H1 (cell line): ENCODE results near the gene ID2. TPM values are rescaled to one million over a fixed set of nuclear protein-coding genes. Genes with fewer than 3 reads are reported as not detected.

Experiments
- CTCF ChIA-PET: fragments of 300-600 bp; sonication (Branson Sonifier 250); formaldehyde crosslinking; loops from one replicate; lab custom pipeline; 2021; ENCODE audit not compliant: partially characterized antibody; lab: Charles Lee
- POLR2A ChIA-PET: fragments of 300-600 bp; sonication (Branson Sonifier 250); formaldehyde crosslinking; loops from one replicate; lab custom pipeline; 2021; ENCODE audit warnings: inconsistent platforms; ENCODE audit not compliant: partially characterized antibody; lab: Charles Lee
- DNase-seq, 2 experiments: peaks; one replicate each; pipeline versions ENCODE4 v3.0.0 to v3.0.0-alpha.2; 2010 to 2022; ENCODE audit warnings: low spot score in 2 of 2, low read depth in 1 of 2, mixed read lengths in 1 of 2
- FAIRE-seq: peaks from 2 replicates; lab custom pipeline; 2011; peaks lifted over from hg19 to GRCh38; lab: Jason Lieb, UNC
- H2AFZ ChIP-seq: 2 replicates; pipeline ENCODE4 v1.8.1; 2012; ENCODE audit warnings: low read length, inconsistent platforms
- H2AK5ac ChIP-seq: 2 replicates; pipeline ENCODE4 v1.6.1; 2013; ENCODE audit warnings: low read depth, low read length
- H2BK120ac ChIP-seq: replicated peaks from 2 replicates; pipeline ENCODE3; 2013; ENCODE audit warnings: low read depth, low read length, inconsistent platforms
- H2BK12ac ChIP-seq: 2 replicates; pipeline ENCODE4 v1.6.1; 2013; ENCODE audit warnings: low read depth, low read length
- H2BK15ac ChIP-seq: 2 replicates; pipeline ENCODE4 v1.6.1; 2013; ENCODE audit warnings: low read length
- H2BK20ac ChIP-seq: 2 replicates; pipeline ENCODE4 v1.6.1; 2013; ENCODE audit warnings: low read length
- H2BK5ac ChIP-seq: 2 replicates; pipeline ENCODE4 v1.6.1; 2013; ENCODE audit warnings: low read depth, low read length
- H3K14ac ChIP-seq: 2 replicates; pipeline ENCODE4 v1.6.1; 2013; ENCODE audit warnings: inconsistent platforms; ENCODE audit not compliant: insufficient read length
- H3K18ac ChIP-seq: 2 replicates; pipeline ENCODE4 v1.6.1; 2013; ENCODE audit warnings: low read length; ENCODE audit errors: extremely low read depth
- H3K23ac ChIP-seq: 2 replicates; pipeline ENCODE4 v1.6.1; 2013; ENCODE audit warnings: inconsistent platforms; ENCODE audit not compliant: insufficient read length
- H3K23me2 ChIP-seq: 2 replicates; pipeline ENCODE4 v1.6.1; 2013; ENCODE audit warnings: low read depth, low read length
- H3K27ac ChIP-seq: 2 replicates; pipeline ENCODE4 v1.6.1; 2011; ENCODE audit warnings: low read depth, low read length, inconsistent platforms
- H3K27me3 ChIP-seq, 4 experiments: replicated peaks in 1 of 4; 1 replicate in 1 of 4; 2 replicates in 3 of 4; pipeline versions ENCODE4 v1.6.1 to v1.8.1; 2011 to 2013; ENCODE audit warnings: low read length in 3 of 4, mild to moderate bottlenecking in 3 of 4, inconsistent platforms in 2 of 4, mixed read lengths in 2 of 4, moderate library complexity in 1 of 4; ENCODE audit not compliant: control insufficient read depth in 3 of 4, insufficient read depth in 3 of 4; ENCODE audit errors: extremely low read depth in 1 of 4
- H3K36me3 ChIP-seq, 4 experiments: 2 replicates each; pipeline versions ENCODE4 v1.6.1 to v1.8.1; 2011 to 2013; ENCODE audit warnings: mild to moderate bottlenecking in 4 of 4, low read length in 3 of 4, moderate library complexity in 2 of 4, control low read depth in 1 of 4, inconsistent platforms in 1 of 4; ENCODE audit not compliant: insufficient read depth in 4 of 4, control insufficient read depth in 2 of 4
- H3K4ac ChIP-seq: replicated peaks from 2 replicates; pipeline ENCODE3; 2013; ENCODE audit warnings: low read length, low read depth, mixed read lengths, inconsistent platforms; ENCODE audit not compliant: insufficient read length
- H3K4me1 ChIP-seq, 4 experiments: replicated peaks in 1 of 4; 1 replicate in 1 of 4; 2 replicates in 3 of 4; pipeline versions ENCODE4 v1.6.1 to v1.8.1; 2011 to 2013; ENCODE audit warnings: low read length in 3 of 4, inconsistent platforms in 2 of 4, mixed read lengths in 1 of 4; ENCODE audit not compliant: insufficient read depth in 4 of 4, control insufficient read depth in 3 of 4
- H3K4me2 ChIP-seq, 2 experiments: 2 replicates each; pipeline versions ENCODE4 v1.6.1 to v1.8.1; 2011 to 2013; ENCODE audit warnings: low read depth in 2 of 2, low read length in 2 of 2, control low read depth in 1 of 2, inconsistent platforms in 1 of 2, mild to moderate bottlenecking in 1 of 2; ENCODE audit not compliant: insufficient read depth in 1 of 2
- H3K4me3 ChIP-seq, 4 experiments: fragments of 200-600, 300-600 bp in 1 of 4; sonication (generic), shearing (Covaris generic), sonication (Bioruptor Twin) in 1 of 4; 2 replicates each; pipeline versions ENCODE4 v1.5.1 to v1.8.1; 2011 to 2016; ENCODE audit warnings: low read length in 4 of 4, low read depth in 3 of 4, control low read depth in 2 of 4, inconsistent platforms in 2 of 4, mild to moderate bottlenecking in 2 of 4, mixed read lengths in 1 of 4, moderate library complexity in 1 of 4; ENCODE audit not compliant: insufficient read depth in 2 of 4; ENCODE audit errors: extremely low read depth in 1 of 4
- H3K56ac ChIP-seq: replicated peaks from 2 replicates; pipeline ENCODE3; 2013; ENCODE audit warnings: low read depth, mild to moderate bottlenecking, mixed read lengths, low read length, inconsistent platforms; ENCODE audit not compliant: insufficient read length
- H3K79me1 ChIP-seq: 2 replicates; pipeline ENCODE4 v1.6.1; 2013; ENCODE audit warnings: low read depth, low read length, control low read depth
- H3K79me2 ChIP-seq, 2 experiments: 2 replicates each; pipeline versions ENCODE4 v1.6.1 to v1.8.1; 2012 to 2013; ENCODE audit warnings: low read length in 2 of 2, mild to moderate bottlenecking in 2 of 2, inconsistent platforms in 1 of 2; ENCODE audit not compliant: insufficient read depth in 2 of 2, control insufficient read depth in 1 of 2
- H3K9ac ChIP-seq, 4 experiments: replicated peaks in 1 of 4; 1 replicate in 1 of 4; 2 replicates in 3 of 4; pipeline versions ENCODE4 v1.6.1 to v1.8.1; 2011 to 2013; ENCODE audit warnings: low read depth in 3 of 4, low read length in 3 of 4, control low read depth in 2 of 4, mild to moderate bottlenecking in 2 of 4, moderate library complexity in 2 of 4, inconsistent platforms in 1 of 4; ENCODE audit errors: extremely low read depth in 1 of 4
- H3K9me3 ChIP-seq, 2 experiments: 2 replicates each; pipeline versions ENCODE4 v1.6.1 to v1.8.1; 2012 to 2013; ENCODE audit warnings: mild to moderate bottlenecking in 2 of 2, moderate library complexity in 2 of 2, control low read depth in 1 of 2, inconsistent platforms in 1 of 2, low read depth in 1 of 2, low read length in 1 of 2, mixed read lengths in 1 of 2; ENCODE audit not compliant: insufficient read depth in 2 of 2
- H4K20me1 ChIP-seq, 2 experiments: replicated peaks in 1 of 2; 2 replicates each; pipeline versions ENCODE3 to v1.8.1; 2011 to 2013; ENCODE audit warnings: inconsistent platforms in 2 of 2, low read length in 2 of 2, mild to moderate bottlenecking in 1 of 2; ENCODE audit not compliant: insufficient read depth in 2 of 2, control insufficient read depth in 1 of 2
- H4K5ac ChIP-seq: 2 replicates; pipeline ENCODE4 v1.6.1; 2013; ENCODE audit warnings: low read length, low read depth, mixed read lengths, inconsistent platforms; ENCODE audit not compliant: insufficient read length
- H4K8ac ChIP-seq: 2 replicates; pipeline ENCODE4 v1.8.0; 2013; ENCODE audit warnings: mild to moderate bottlenecking, moderate library complexity, low read length, inconsistent platforms; ENCODE audit not compliant: insufficient read depth; ENCODE audit errors: extremely low read depth
- H4K91ac ChIP-seq: replicated peaks from 2 replicates; pipeline ENCODE3; 2013; ENCODE audit warnings: low read length, mixed read lengths, inconsistent platforms; ENCODE audit not compliant: insufficient read length
- CHD1 ChIP-seq: IDR thresholded peaks from 2 replicates; pipeline ENCODE4 v1.6.1; 2012; ENCODE audit warnings: low read depth, low read length, improper control_type of control experiment
- POLR2AphosphoS5 ChIP-seq: IDR thresholded peaks from 2 replicates; pipeline ENCODE4 v1.6.1; 2011; ENCODE audit warnings: low read depth, low read length
- WGBS, 2 experiments: shearing (Covaris generic) in 1 of 2; methylation state at CpG; one replicate each; pipeline versions ENCODE4 v1.1.6 to v1.1.7; 2013 to 2015; ENCODE audit warnings: low lambda C conversion rate in 2 of 2, mixed read lengths in 2 of 2, inconsistent platforms in 1 of 2, low coverage in 1 of 2, missing lambda C conversion rate in 1 of 2; ENCODE audit not compliant: insufficient replicate concordance in 2 of 2, insufficient coverage in 1 of 2, insufficient read length in 1 of 2; ENCODE audit errors: extremely low coverage in 1 of 2, missing lambda C conversion rate in 1 of 2; 5-methylcytosine and 5-hydroxymethylcytosine counted together
- polyA plus RNA-seq, 7 experiments: library from polyadenylated mRNA; depleted of rRNA in 3 of 7; stranded (reverse) in 5 of 7; unstranded in 2 of 7; fragments of >200 nt in 5 of 7; fragments of 200-250 nt in 2 of 7; gene quantifications; 1 replicate in 5 of 7; 2 replicates in 1 of 7; 4 replicates in 1 of 7; pipeline versions ENCODE4 v1.2.1 to v1.2.3, GENCODE V29; 2011 to 2013; ENCODE audit warnings: missing spikeins in 2 of 7, mixed read lengths in 2 of 7
- total RNA-seq: library from RNA; stranded (reverse); fragmentation: NEBNext Ultra II Directional; extraction: Animal tissue kit (Norgen Biotek cat#: 25700); gene quantifications from 2 replicates; pipeline ENCODE4 v1.2.1, GENCODE V29; 2021

The ID2 gene
- total and polyA plus RNA-seq, 2 of the 8 experiments (the other 6 are each of a cell fraction or from before 2014, with no cell fraction given), result 36.7 to 214 TPM

DNA sequence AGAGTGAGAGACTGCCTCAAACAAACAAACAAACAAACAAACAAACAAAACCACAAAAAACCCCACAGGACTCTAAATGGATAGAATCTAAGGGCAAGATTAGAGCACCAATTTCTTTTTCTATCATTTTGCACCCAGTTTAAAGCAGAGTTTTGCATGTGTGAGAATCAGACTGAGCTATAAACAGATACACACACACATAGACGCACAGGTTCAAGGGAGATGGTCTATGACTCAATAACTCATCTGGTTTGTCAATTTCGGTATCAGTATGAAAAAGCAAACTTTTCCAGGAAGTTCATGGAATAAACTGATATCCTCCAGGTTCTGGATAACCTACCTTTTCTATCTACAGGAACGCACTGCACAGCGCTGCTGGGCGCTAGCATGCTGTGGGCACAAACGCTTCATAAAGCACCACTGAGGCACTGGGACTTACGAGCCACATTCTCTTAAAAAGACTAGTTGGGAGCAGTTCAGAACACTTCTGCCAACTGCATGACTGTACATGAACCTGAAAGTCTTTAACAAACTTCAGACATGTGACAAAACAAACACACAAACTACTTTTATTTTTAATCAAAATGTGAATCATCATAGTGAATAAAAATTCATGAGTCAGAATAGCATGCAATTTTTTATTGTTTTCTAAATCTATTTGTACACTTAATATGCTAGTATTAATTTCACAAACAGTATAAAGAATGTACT lies 46.6 kb downstream of the ID2 start:
- Histone ChIP-seq H2AK5ac (no peak overlapping the region), H3K9me3 (no peaks in the 10 kb centered on the region), H3K56ac (no peak overlapping the region), H3K79me1 (no peaks in the 10 kb centered on the region), H3K4me1 (no peaks in the 10 kb centered on the region), H3K27me3 (no peaks in the 10 kb centered on the region), H3K9ac (no peak overlapping the region), H3K23me2 (no peaks in the 10 kb centered on the region), H2BK120ac (no peak overlapping the region), H4K8ac (no peak overlapping the region), H2AFZ (no peak overlapping the region), H3K4ac (no peak overlapping the region), H2BK20ac (no peak overlapping the region), H4K20me1 (no peaks in the 10 kb centered on the region), H2BK15ac (no peak overlapping the region), H2BK5ac (no peak overlapping the region), H2BK12ac (no peak overlapping the region), H3K18ac (no peak overlapping the region), H3K4me2 (no peak overlapping the region), H4K91ac (no peak overlapping the region), H3K27ac (no peak overlapping the region), H3K79me2 (no peaks in the 10 kb centered on the region), H3K4me3 (no peak overlapping the region), H3K14ac (no peak overlapping the region), H3K23ac (no peak overlapping the region), H3K36me3 (peaks cover 3 to 23% (median 14%) of the 10 kb centered on the region in 4 experiments; a peak in 7 of 8 replicates), H4K5ac (no peak overlapping the region)
- 93% methylated on average over 7 of the region's 7 CpGs; no CpG with 5 or more reads in 1 of the 2 experiments for WGBS, 2 experiments
- DNase-seq (no peak), FAIRE-seq (no peak)
- POLR2A ChIA-PET, result no interaction called here
- CTCF ChIA-PET, result interaction anchor here (1.9 kb wide), 1 partner anchor 35 kb away, joined by 4 read pairs; no protein-coding TSS in a partner anchor
- TF ChIP-seq CHD1 (no peak), POLR2AphosphoS5 (no peak)
